Endothelial cell of umbilical vein (primary cell): Measurements from ENCODE around the gene ADIPOQ.

Experiments used
- MYC ChIP-seq: IDR thresholded peaks from one replicate; pipeline ENCODE4 v1.6.1; 2011; ENCODE audit warnings: mild to moderate bottlenecking, low read depth, low read length
- TF ChIP-seq, protein P1 (sequence below): IDR thresholded peaks from 2 replicates; pipeline ENCODE4 v1.6.1; 2011; ENCODE audit not compliant: insufficient read depth, insufficient read length

DNA sequence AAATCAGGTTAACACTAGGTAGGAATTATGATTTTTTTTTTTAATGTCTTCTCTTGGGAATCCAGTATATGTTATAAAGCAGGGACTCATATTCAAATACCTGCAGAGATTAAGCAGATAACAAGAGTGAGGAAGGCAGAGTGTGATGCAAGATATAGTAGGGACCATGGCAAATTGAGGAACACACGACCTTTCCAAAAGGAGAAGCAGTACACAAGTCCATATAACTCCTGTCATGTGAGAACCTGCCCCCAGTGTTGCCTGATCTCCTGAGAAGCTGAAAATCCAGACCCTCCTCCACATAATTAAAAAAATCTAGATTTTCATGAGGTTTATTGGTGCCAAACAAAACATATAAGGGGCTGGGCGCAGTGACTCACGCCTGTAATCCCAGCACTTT is 39.8 kb upstream of the ADIPOQ start:
- TF ChIP-seq, protein P1, sequence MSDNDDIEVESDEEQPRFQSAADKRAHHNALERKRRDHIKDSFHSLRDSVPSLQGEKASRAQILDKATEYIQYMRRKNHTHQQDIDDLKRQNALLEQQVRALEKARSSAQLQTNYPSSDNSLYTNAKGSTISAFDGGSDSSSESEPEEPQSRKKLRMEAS: no peak
- TF ChIP-seq MYC: no peak
